ENCODE results near the gene RASA4B. TPM values are rescaled to one million over a fixed set of nuclear protein-coding genes. Genes with fewer than 3 reads are reported as not detected.
A peak's percentile ranks its signal among the peaks of the same experiment; 100 is the strongest.
"Not testable (repeated sequence)": the region's sequence is repeated elsewhere in the genome, so short reads cannot be mapped to it uniquely, and the experiment has no call there.

Gene RASA4B
- polyA plus RNA-seq (ENCODE audit: insufficient read length), result 20.7 TPM

DNA sequence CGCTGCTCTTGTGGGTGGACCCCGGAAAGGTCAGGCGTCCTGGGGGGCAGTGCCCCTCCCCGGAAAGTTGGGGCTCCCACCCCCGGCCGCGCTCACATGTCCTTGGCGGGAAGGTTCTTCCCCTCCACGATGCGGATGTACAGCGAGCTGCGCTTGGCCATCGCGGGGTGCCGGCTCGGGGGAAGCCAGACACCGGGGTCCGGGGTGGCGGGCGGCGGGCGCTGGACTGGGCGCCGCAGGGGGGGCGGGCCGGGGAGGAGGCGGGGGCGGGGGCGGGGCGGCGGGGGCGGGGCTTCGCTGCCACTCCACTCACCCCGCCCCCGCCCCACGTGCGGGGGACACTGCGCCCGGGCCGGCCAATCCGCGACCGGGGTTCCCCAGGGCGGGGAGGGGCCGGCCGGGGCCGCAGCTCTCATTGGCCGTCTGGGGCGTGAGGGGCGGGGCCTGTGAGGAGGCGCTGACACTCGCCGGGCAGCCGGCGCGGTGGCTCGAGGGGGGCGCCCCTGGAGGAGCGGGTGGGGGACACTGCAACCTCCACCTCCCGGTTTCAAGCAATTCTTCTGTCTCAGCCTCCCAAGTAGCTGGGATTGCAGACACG lies at the start of gene RASA4B:
Gene RASA4B, minus strand, starts transcription at position 228 of the 598 bp plus-strand sequence. Its CDS starts 67 bp downstream, at position 161.
- DNase-seq (ENCODE audit: low read depth), result not testable (repeated sequence)

DNA sequence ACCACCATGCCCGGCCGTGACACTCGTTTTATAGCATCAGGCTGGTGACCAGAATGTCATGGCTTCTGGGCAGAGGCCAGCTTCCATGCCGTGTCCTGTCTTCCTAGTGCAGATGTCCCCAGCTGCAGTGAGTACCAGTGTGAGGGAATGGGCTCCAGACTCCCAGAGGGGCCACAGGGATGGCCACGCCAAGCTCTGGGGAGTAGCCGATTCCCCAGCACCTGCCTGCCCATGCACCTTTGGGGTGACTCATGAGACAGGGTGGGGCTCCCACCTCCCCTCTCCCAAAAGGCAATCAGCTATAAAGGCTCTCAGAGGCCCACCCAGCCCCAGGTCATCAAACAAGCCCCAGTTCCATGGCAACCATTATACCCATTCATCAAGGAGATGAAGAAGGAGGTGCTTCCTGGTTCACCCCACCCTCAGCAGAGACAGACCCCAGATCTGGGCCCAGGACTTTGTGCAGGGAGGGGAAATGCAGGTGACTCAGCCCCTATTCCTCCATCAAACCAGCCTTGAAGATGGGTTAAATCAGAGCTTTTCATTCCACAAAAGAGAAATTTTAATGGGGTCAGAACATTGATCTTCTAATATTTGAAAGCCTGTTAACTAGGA lies 33.3 kb upstream of the RASA4B start, which contains the start of gene SPDYE2:
Gene SPDYE2, plus strand, starts transcription at position 419 of the 615 bp plus-strand sequence. CDS start 2,030 bp downstream, outside the sequence.
- DNase-seq (ENCODE audit: low read depth), result not testable (repeated sequence)

DNA sequence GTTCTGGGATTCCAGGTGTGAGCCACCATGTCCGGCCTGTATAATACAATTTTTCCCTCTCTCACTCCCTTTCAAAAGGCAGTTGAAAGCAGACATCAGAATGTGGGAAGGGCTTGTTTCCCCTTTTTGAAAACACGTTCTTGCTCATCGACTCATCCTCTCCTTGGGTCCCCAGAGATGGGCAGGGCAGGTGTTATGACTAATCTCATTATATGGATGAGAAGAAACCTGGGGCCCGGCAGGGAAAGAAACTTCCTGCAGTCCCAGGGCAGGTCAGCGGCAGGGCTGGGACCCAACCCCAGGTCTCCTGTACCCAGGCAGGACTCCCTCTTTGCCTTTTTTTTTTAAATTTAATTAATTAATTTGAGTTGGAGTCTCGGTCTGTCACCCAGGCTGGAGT lies 28.8 kb upstream of the RASA4B start:
- not testable (repeated sequence) for DNase-seq (ENCODE audit: low read depth)

DNA sequence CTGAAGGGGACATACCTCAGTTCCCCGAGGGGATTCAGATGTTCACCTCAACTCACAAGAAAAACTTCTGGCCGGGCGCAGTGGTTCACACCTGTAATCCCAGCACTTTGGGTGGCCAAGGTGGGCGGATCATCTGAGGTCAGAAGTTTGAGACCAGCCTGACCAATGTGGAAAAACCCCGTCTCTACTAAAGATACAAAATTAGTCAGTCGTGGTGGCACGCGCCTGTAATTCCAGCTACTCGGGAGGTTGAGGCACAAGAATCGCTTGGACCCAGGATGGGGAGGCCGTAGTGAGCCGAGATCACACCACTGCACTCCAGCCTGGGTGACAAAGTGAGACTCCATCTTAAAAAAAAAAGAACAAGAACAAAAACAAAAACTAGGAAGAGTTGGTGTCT lies 27.7 kb upstream of the RASA4B start:
- DNase-seq (ENCODE audit: low read depth), result not testable (repeated sequence)

DNA sequence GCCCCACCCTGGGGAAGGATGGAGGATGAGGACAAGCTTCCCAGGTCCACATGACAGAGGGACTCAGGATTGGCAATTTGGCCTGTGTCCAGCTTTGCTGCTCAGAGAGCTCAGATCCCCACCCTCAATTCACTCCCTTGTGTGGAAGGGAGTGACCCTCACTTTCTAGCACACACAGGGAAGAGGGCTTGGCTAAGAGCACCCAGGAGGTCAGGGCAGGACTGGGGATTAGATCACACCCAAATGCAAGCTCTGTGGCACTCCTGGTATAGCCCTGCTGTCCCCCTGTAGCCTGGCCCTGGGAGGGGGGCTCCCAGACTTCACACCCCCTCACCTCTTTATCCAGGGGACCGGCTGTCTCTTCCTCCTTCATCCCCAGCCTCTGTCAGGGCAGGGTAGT lies 26.8 kb upstream of the RASA4B start:
- DNase-seq (ENCODE audit: low read depth), result not testable (repeated sequence)

DNA sequence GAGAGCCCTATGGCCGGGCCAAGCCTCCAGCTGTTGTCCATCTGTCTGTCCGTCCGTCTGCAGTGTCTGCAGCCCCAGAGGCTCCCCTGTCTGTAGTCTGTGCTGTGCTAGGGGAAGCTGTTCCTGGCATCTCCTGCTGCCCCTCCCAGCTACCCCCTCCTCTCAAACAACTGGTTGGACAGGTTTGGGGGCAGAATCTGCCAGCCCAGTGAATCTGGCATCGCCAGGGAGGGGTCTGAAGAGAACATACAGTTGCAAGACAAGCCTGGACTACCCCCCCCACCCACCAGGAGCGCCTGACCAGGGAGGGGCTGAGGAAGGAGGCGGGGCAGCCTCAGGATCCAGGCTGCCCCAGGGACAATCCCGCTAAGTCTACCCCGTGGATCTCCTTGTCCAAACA lies 26.0 kb upstream of the RASA4B start, which contains the start of gene UPK3BL2:
Gene UPK3BL2, minus strand, starts transcription at position 101 of the 400 bp plus-strand sequence. Its CDS starts 60 bp downstream, at position 41.
- not testable (repeated sequence) for DNase-seq (ENCODE audit: low read depth)

DNA sequence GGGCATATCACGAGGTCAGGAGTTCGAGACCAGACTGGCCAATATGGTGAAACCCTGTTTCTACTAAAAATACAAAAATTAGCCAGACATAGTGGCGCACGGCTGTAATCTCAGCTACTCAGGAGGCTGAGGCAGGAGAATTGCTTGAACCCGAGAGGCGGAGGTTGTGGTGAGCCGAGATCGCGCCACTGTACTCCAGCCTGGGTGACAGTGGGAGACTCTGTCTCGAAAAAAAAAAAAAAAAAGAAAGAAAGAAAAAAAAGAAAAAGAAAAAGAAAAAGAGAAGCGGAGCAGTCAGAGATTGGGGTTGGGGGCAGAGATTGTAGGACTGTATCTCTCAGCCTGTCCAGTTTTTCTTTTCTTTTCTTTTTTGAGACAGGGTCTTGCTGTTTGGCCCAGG lies 25.2 kb upstream of the RASA4B start:
- DNase-seq (ENCODE audit: low read depth), result not testable (repeated sequence)

DNA sequence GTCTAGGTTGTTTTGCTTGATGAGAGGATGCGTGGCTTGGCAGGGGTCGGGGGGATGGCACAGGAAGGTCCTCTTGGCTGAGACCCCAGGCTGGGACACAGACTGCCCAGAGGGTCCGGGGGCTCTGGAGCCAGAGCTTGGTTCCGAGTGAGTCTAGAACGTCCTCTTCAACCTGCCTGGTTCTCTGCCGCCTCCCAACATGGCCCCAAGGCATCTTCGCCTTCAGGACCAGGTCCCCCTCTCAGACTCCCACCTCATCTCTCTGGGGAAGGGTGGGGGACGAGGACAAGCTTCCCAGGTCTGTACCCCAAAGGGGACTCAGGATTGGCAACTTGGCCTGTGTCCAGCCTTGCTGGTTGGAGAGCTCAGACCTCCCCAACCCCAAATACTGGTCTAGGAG lies 24.5 kb upstream of the RASA4B start:
- DNase-seq (ENCODE audit: low read depth), result not testable (repeated sequence)

DNA sequence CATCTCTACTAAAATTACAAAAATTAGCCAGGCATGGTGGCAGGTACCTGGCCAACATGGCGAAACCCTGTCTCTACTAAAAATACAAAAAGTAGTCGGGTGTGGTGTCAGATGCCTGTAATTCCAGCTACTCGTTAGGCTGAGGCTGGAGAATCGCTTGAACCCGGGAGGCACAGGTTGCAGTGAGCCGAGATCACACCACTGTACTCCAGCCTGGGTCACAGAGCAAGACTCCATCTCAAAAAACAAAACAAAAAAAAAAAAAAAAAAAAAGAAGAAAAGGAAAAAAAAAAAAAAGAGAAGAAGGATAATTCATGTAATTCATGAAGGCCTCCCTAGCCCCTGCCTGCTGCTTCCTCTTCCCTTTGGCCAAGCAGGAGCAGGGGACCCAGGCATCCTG lies 23.0 kb upstream of the RASA4B start:
- not testable (repeated sequence) for DNase-seq (ENCODE audit: low read depth)

DNA sequence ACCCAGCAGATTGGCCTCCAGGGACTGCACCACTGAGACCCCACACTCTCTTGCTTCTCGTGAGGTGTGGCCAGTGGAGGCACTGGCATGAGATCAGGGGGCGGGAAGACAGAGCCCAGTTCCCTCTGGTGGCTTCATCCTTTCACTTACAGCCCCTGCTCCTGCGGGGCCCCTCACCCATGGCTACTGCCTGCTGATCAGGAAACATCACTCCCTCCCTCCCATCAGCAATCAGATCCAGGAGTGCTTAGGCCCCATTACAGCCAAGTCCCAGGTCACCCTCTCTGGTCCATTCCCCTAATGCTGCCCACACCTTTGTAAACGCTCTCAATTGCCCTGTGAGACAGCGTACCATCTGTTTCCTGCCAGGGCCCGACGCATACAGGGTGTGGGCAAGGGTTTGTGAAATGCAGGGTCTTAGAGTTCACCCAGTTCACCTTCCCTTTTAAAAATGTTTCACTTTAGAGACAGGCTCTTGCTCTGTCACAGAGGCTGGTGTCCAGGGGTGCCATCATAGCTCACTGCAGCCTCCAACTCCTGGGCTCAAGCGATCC lies 17.6 kb upstream of the RASA4B start:
- DNase-seq (ENCODE audit: low read depth), result not testable (repeated sequence)

DNA sequence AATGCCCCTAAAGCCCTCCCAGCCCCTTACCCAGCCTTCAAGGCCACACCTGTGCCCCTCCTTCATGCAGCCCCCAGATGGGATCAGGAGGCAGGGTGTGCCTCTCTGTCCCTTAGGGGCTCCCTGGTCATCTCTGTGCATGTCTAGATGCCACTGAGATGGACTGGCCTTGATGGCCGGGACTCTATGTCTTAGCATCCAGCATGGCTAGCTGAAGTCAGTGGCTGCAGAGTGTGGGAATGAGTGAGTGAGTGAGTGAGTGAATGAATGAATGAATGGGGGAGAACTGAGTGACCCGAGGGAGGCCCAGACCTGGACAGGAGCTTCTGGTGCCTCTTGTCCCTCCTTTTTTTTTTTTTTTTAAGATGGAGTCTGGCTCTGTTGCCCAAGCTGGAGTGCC lies 14.6 kb upstream of the RASA4B start:
- not testable (repeated sequence) for DNase-seq (ENCODE audit: low read depth)

DNA sequence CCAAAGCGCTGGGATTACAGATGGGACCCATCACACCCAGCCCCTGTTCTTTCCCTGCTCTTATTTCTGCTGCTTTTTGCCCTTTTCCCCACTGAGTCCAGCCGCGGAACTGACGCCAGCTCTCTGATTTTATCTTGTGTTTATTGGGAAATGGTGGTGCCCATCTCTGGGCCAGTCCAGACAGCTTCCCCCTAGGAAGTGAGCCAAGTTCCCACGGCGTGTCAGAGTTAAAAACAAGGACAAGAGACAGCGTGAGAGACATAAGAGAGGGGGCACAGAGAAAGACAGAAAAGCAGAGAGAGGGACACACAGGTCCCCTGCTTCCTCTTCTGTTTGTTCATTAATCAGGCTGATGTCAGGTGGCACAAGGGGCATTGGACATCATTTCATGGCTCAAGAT lies 14.0 kb upstream of the RASA4B start:
- not testable (repeated sequence) for DNase-seq (ENCODE audit: low read depth)

DNA sequence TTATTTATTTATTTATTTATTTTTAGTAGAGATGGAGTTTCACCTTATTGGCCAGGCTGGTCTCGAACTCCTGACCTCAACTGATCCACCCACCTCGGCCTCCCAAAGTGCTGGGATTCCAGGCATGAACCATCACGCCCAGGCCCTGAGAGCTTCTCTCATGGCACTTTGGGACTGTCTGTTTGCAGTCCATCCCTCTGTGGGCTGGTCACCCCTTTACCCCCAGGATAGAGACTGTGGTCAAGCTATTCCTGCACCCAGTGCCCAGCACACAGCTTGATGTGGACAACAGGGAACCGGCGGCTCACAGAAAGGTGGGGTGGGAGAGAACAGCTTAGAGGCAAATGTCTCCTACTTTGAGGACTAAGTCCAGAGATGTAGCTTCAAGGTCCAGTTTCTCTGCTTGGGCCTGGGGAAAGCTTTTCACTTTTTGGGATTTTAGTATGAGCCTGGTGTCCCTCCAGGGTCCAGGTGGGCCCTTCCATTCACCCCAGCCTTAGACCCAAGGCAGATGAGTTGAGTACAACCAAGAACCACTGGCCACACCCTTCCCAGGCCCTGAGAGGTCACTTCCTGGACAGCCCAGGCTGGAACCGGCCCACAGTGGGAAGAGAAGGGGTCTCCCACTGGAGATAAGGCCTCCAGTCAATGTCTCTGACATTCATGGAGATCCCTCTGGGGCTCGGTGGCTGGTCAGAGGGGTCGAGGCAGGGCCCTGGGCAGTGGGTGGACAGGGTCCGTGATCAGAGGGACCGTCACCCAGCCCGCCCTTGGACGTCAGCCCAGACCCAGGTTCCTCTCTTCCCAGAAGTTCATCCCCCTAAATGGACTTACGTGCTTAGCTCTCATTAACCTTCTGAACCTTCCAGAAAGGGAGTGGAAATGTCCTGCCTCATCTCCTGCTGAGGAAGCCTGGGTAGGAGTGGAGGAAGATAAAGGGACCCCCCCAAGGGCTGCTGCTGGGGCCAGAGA lies 10.5 kb upstream of the RASA4B start:
- not testable (repeated sequence) for DNase-seq (ENCODE audit: low read depth)

DNA sequence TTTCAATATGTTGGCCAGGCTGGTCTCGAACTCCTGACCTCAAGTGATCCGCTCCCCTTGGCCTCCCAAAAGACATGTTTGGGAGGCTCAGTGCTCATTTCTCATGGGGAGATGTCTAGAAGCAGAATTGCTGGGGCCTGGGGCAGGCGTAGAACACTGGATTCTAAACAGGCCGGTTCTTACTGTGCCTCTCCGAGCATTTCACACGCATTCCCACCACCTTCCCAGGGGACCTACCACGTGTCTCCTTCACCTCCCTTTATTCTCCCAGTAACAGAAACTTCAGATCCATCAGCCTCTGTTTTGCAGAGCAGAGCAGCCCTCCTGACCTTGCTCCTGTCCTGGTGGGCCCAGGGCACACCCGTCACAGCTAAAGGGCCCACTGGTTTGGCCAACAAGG lies 9.6 kb upstream of the RASA4B start:
- not testable (repeated sequence) for DNase-seq (ENCODE audit: low read depth)

DNA sequence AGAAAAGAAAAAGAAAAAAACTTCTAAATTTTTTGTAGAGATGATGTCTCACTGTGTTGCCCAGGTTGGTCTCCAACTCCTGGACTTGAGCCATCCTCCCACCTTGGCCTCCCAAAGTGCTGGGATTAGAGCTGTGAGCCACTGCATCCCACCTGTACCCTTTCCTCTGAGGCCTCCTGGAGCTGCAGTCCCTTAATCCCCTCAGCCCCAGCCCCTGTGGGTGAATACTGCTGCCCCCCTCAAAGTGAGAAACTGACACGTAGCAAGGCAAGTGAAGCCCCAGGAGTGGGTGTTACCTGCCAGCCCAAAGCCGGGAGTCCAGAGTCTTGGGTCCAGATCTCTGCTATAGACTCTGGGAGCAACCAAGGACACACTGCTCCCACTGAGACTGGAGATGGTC lies 7.2 kb upstream of the RASA4B start:
- DNase-seq (ENCODE audit: low read depth), result not testable (repeated sequence)

DNA sequence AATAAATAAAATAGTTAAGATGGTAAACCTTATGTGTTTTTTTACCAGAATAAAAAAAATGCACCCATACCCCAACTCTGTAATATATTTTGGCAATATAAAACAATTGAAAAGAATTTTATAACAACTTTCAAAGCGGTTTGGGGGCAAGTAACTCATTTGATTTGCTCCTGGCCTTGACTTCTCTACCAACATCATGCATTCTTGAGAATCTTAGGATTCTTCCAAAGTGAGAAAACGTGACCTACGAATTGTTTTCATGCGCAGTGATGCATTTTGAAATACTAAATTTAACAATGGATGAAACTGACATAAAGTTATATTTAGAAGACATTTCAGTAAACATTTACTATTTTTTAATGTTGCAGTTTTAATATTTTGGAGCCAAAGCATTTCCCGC lies 3.2 kb upstream of the RASA4B start:
- DNase-seq (ENCODE audit: low read depth), result not testable (repeated sequence)

DNA sequence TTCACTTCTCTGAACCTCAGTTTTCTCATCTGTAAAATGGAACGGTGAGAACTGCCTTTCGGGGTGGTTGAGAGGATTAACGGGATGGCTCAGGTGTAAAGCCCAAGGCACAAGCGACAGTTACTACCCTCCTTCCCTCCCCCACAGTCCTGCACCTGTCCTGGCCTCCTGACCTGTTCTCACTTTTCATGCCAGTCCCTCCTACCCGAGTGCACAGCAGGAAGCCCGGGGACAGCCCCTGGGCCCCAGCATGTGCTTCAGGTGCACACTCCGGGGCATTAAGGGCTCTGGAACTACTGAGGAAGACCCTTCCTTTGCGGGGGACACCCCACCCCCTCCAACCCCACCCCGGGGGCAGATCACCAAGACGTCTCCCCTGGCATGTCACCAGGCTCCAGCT lies 626 bp downstream of the RASA4B start:
- DNase-seq (ENCODE audit: low read depth), result not testable (repeated sequence)

DNA sequence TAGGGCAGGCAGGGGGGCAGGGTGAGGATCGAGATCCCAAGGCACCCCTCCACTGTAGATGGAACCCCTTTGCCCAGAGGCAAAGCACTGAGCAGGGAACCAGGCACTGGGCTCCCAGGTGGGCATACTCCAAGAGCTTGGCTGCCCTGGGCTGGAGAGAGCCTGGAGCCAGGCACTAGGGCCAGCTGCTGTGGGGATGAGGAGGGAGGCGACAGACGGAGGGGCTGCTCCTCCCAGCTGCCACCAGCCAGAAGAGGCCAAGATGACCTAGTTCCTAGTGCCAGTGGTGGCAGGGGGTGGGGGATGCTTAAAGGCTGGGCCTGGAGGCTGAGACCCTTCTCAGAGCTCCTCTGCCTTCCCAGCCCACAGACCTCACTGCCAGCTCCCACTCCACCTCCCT lies 1.7 kb downstream of the RASA4B start:
- DNase-seq (ENCODE audit: low read depth), result not testable (repeated sequence)

DNA sequence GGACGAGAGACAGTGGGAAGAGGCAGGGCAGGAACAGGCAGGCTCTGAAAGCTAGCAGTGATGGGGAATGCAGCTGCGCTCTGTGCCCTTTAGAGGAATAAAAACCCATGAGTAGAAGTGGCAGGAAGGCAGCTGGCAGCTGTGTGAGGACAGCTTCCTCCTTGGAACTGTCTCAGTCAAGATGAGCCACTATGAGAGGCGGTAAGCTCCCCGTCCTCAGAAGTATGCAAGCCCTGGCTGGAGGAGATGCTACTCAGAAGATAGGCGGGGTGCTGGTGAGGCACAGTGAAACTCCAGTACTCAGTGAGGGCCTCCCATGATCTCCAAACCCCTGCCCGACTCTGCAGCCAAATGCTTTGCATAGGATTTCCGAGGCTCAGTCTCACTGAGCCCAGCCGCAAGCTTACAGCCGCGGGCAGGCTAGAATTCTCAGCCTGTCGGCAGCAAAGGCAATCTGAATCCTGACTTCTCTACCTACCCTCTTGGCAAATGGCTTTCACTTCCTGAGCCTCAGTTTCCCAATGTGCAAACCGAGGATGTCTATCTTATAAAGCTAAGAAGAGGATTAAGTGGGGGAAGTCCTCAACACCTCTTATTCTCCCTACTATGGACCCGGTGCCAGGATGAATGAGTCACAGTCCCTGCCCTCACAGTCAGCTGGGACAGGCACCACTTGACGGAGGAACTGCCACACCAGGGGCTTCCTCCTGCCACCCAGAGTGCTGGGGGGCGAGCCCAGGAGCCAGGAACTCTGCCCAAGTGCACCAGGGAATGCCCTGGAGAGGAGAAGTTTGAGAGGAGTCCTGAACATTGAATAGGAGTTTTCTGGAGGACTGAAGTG lies 2.5 kb downstream of the RASA4B start:
- not testable (repeated sequence) for DNase-seq (ENCODE audit: low read depth)

DNA sequence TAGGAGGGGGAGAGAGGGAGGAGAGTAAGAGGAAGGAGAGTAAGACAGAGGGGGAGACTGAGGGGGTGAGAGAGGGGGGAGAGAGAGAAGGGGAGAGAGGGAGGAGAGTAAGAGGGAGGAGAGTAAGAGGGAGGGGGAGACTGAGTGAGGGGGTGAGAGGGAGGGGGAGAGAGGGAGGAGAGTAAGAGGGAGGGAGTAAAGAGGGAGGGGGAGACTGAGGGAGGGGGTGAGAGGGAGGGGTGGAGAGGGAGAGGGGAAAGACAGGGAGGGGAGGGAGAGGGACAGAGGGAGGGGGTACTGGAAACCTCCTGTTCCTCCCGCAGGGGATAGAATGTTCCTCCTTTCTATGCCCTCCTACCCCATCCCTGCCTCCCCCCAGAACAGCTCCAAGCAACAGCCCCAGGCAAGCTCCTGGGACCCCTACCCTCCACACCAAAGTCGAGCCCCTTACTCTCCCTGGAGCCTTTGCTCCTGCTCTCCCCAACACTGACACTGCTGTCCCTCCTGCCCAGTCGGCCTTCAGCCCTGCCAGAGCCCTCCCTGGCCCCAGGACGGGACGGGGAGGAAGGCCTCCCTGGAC lies 4.8 kb downstream of the RASA4B start:
- DNase-seq (ENCODE audit: low read depth), result peak; percentile 92

Measured in forelimb muscle (tissue), 1 donor.